Smooth muscle cell (in vitro differentiated cells): Measurements from ENCODE around the gene FBXO4. TPM values are rescaled to one million over a fixed set of nuclear protein-coding genes. Genes with fewer than 3 reads are reported as not detected.

Experiments used
- DNase-seq: peaks from one replicate; lab custom pipeline; 2025; ENCODE audit not compliant: unreplicated experiment; lab: John Stamatoyannopoulos, UW
- H2AFZ ChIP-seq: fragments of 200-600 bp; sonication (generic); 2 replicates; pipeline ENCODE4 v1.6.0; 2016; ENCODE audit warnings: antibody characterized with exemption, low read depth, mild to moderate bottlenecking
- H3F3A ChIP-seq: fragments of 200-600 bp; sonication (generic); 2 replicates; pipeline ENCODE4 v1.6.0; 2017; ENCODE audit warnings: antibody characterized with exemption, low read depth
- H3K27ac ChIP-seq: fragments of 200-600 bp; sonication (generic); 2 replicates; pipeline ENCODE4 v1.5.1; 2016; ENCODE audit warnings: low read depth, mild to moderate bottlenecking
- H3K27me3 ChIP-seq: fragments of 200-600 bp; sonication (generic); 2 replicates; pipeline ENCODE4 v1.6.1; 2016; ENCODE audit warnings: low read depth, mild to moderate bottlenecking
- H3K36me3 ChIP-seq: fragments of 200-600 bp; sonication (generic); 2 replicates; pipeline ENCODE4 v1.5.1; 2016; ENCODE audit warnings: low read depth
- H3K4me1 ChIP-seq: fragments of 200-600 bp; sonication (generic); 2 replicates; pipeline ENCODE4 v1.5.1; 2016; ENCODE audit warnings: low read depth
- H3K4me2 ChIP-seq: fragments of 200-600 bp; sonication (generic); 2 replicates; pipeline ENCODE4 v1.6.0; 2016; ENCODE audit warnings: mild to moderate bottlenecking
- H3K4me3 ChIP-seq: fragments of 200-600 bp; sonication (generic); 2 replicates; pipeline ENCODE4 v1.5.1; 2016; ENCODE audit warnings: mild to moderate bottlenecking
- H3K79me2 ChIP-seq: fragments of 200-600 bp; sonication (generic); 2 replicates; pipeline ENCODE4 v1.6.0; 2016; ENCODE audit warnings: low read depth, mild to moderate bottlenecking
- H3K9ac ChIP-seq: fragments of 200-600 bp; sonication (generic); 2 replicates; pipeline ENCODE4 v1.6.0; 2016; ENCODE audit warnings: low read depth
- H3K9me3 ChIP-seq: fragments of 200-600 bp; sonication (generic); replicated peaks from 2 replicates; pipeline ENCODE4 v1.5.1; 2016; ENCODE audit warnings: low read depth
- H4K20me1 ChIP-seq: fragments of 200-600 bp; sonication (generic); 2 replicates; pipeline ENCODE4 v1.6.0; 2016; ENCODE audit warnings: low read depth
- WGBS: methylation state at CpG from one replicate; pipeline ENCODE4 v1.1.7; 2016; ENCODE audit warnings: low lambda C conversion rate; 5-methylcytosine and 5-hydroxymethylcytosine counted together
- polyA plus RNA-seq: library from polyadenylated mRNA; unstranded; fragments of >200 nt; fragmentation: Nextera tagmentation; extraction: Ambion mirVana; gene quantifications from 2 replicates; pipeline ENCODE4 v1.2.1, GENCODE V29; 2016
- small RNA-seq: library from RNA; depleted of rRNA; stranded (forward); fragments of <200 nt; gene quantifications from one replicate; pipeline ENCODE3, GENCODE V24; 2014
- total RNA-seq: library from RNA; depleted of rRNA; stranded (reverse); fragments of >200 nt; gene quantifications from 2 replicates; pipeline ENCODE4 v1.2.3, GENCODE V29; 2014
- TF ChIP-seq, protein P1 (sequence below): fragments of 200-600 bp; sonication (generic); IDR thresholded peaks from 2 replicates; pipeline ENCODE4 v1.5.1; 2017; ENCODE audit warnings: borderline replicate concordance, mild to moderate bottlenecking, antibody characterized with exemption; ENCODE audit not compliant: insufficient read depth, poor library complexity, severe bottlenecking

Gene FBXO4
- total and polyA plus RNA-seq, 2 experiments from 2014 or later: 10.3 to 22.9 TPM

DNA sequence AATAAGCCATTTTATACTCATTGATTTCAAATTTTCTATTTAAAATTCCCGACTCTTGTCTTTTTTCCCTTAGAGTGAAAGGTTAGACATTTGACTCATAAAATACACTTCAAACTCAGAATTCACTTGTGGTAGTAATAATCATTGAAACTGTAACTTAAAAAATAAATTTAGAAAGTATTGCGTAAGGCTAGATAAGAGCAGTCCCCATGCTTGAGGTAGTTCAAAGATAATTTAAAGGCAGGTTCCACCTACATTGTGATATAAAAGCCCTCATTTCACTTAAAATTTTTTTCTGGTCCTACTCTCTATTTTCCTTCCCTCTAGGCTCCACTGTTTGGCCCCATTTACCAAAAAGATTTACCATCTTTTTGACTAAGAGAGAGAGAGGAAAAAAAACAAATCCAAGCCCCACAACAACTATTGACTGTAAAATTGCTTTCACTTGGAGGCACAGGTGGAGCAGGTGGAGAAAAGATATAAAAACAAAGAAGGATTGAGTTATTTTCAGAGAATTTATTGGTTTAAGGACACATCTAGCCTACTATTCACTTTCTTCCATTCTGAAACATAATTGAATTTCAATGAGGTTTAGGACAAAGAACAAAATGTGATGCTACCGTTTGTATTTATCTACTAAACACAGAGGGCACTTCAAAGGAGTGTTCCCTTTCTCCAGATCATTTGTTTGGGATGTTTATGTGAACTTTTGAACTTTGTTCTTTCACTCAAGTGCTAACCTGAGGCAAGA is 61.0 kb downstream of the FBXO4 start:
- H3K27me3 ChIP-seq: peaks cover 4% of the 10 kb centered on the region
- H3K79me2 ChIP-seq: no peaks in the 10 kb centered on the region
- H3F3A ChIP-seq: no peaks in the 10 kb centered on the region
- no peak overlapping the region for H2AFZ ChIP-seq
- DNase-seq: no peak
- no peak overlapping the region for H3K9ac ChIP-seq
- H3K4me3 ChIP-seq: no peak overlapping the region
- H3K4me1 ChIP-seq: no peaks in the 10 kb centered on the region
- H3K36me3 ChIP-seq: no peaks in the 10 kb centered on the region
- H3K4me2 ChIP-seq: no peak overlapping the region
- 88% methylated on average over 3 of the region's 3 CpGs for WGBS
- H3K27ac ChIP-seq: no peak overlapping the region
- no peaks in the 10 kb centered on the region for H4K20me1 ChIP-seq
- TF ChIP-seq, protein P1, sequence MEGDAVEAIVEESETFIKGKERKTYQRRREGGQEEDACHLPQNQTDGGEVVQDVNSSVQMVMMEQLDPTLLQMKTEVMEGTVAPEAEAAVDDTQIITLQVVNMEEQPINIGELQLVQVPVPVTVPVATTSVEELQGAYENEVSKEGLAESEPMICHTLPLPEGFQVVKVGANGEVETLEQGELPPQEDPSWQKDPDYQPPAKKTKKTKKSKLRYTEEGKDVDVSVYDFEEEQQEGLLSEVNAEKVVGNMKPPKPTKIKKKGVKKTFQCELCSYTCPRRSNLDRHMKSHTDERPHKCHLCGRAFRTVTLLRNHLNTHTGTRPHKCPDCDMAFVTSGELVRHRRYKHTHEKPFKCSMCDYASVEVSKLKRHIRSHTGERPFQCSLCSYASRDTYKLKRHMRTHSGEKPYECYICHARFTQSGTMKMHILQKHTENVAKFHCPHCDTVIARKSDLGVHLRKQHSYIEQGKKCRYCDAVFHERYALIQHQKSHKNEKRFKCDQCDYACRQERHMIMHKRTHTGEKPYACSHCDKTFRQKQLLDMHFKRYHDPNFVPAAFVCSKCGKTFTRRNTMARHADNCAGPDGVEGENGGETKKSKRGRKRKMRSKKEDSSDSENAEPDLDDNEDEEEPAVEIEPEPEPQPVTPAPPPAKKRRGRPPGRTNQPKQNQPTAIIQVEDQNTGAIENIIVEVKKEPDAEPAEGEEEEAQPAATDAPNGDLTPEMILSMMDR: no peak
- no peaks in the 10 kb centered on the region for H3K9me3 ChIP-seq

Small RNA genes within 50 kb of the gene (small RNA-seq; reads per million reads assigned to genes)
- not detected for gene RF00019

Other genes with a start within 250 kb of the FBXO4 start
- gene OXCT1, start 54.9 kb upstream of the FBXO4 start, total RNA-seq: 16.7 and 19.8 TPM in 2 replicates
- gene OXCT1, start 54.9 kb upstream of the FBXO4 start, polyA plus RNA-seq: 10.0 and 11.2 TPM in 2 replicates
- 36.9 and 38.9 TPM in 2 replicates for gene RIMOC1, start 20.9 kb upstream of the FBXO4 start, total RNA-seq
- gene RIMOC1, start 20.9 kb upstream of the FBXO4 start, polyA plus RNA-seq: 9.6 and 12.0 TPM in 2 replicates